Stimulated activated naive CD4-positive, alpha-beta T cell treated with Interleukin-2 at 50 U/mL for 16 hours (primary cell): Measurements from ENCODE around the gene CLCNKA.
"Not testable (repeated sequence)": the region's sequence is repeated elsewhere in the genome, so short reads cannot be mapped to it uniquely, and the experiment has no call there.

Experiments
- DNase-seq: peaks from one replicate; lab custom pipeline; 2025; lab: John Stamatoyannopoulos, UW

CLCNKA gene

GRCh38 chr1:16017461-16018303, 4.2 kb upstream of the CLCNKA start, which contains the start of gene HSPB7:
Gene HSPB7 (minus strand): TSS chr1:16018043. CDS start chr1:16017963, 80 bp downstream.
- no peak for DNase-seq

GRCh38 chr1:16018308-16018707, 3.5 kb upstream of the CLCNKA start:
- DNase-seq, result no peak

GRCh38 chr1:16018749-16019643, 2.8 kb upstream of the CLCNKA start:
- no peak for DNase-seq

GRCh38 chr1:16019644-16020277, 2.1 kb upstream of the CLCNKA start:
- no peak for DNase-seq

GRCh38 chr1:16020325-16020724, 1.5 kb upstream of the CLCNKA start:
- DNase-seq, result no peak

GRCh38 chr1:16020878-16021277, 958 bp upstream of the CLCNKA start:
- DNase-seq, result not testable (repeated sequence)

GRCh38 chr1:16022393-16022792, 557 bp downstream of the CLCNKA start:
- DNase-seq, result no peak

GRCh38 chr1:16023050-16023653, 1.3 kb downstream of the CLCNKA start:
- no peak for DNase-seq

GRCh38 chr1:16026302-16026701, 4.5 kb downstream of the CLCNKA start:
- not testable (repeated sequence) for DNase-seq

GRCh38 chr1:16026723-16027484, 5.1 kb downstream of the CLCNKA start:
- peak; percentile 4 for DNase-seq

- DNase-seq, result no peak
These were observed 6.6 kb downstream of the CLCNKA start for GRCh38 chr1:16028237-16029002.

GRCh38 chr1:16029003-16029268, 7.1 kb downstream of the CLCNKA start:
- DNase-seq, result not testable (repeated sequence)

GRCh38 chr1:16029288-16029687, 7.5 kb downstream of the CLCNKA start:
- no peak for DNase-seq

GRCh38 chr1:16031551-16031950, 9.7 kb downstream of the CLCNKA start:
- no peak for DNase-seq

GRCh38 chr1:16032388-16033102, 10.7 kb downstream of the CLCNKA start:
- DNase-seq, result peak; percentile 47

GRCh38 chr1:16033103-16033632, 11.3 kb downstream of the CLCNKA start:
- not testable (repeated sequence) for DNase-seq

GRCh38 chr1:16036461-16036860, 14.6 kb downstream of the CLCNKA start:
- DNase-seq, result not testable (repeated sequence)

- DNase-seq, result no peak
These were observed 16.7 kb downstream of the CLCNKA start for GRCh38 chr1:16038620-16038912.

GRCh38 chr1:16039871-16040270, 18.0 kb downstream of the CLCNKA start:
- DNase-seq, result not testable (repeated sequence)

GRCh38 chr1:16041200-16041599, 19.4 kb downstream of the CLCNKA start:
- DNase-seq, result no peak
